Measurements from ENCODE around the gene GDI1.

GRCh38 chrX:154467556-154467955 is 30.6 kb downstream of the GDI1 start:
- TF ChIP-seq CTCF (IDR thresholded peaks at IDR 0.05) = no peak
- no peak for TF ChIP-seq POLR2A (IDR thresholded peaks at IDR 0.05)

Measured in Peyer's patch (tissue), 4 donors.